HepG2 (cell line): ENCODE results near the gene ZSWIM6. TPM values are rescaled to one million over a fixed set of nuclear protein-coding genes. Genes with fewer than 3 reads are reported as not detected.

Experiments used
- ATAC-seq: fragments of 200-7000 bp; cut with Tn5 transposase; 3 replicates; pipeline ENCODE4 v1.9.1; 2020; ENCODE audit warnings: mild to moderate bottlenecking, moderate library complexity
- BruUV-seq: library from RNA; stranded (reverse); fragments of 400-500 nt; replicated peaks from 2 replicates; lab custom pipeline; 2021; lab: Mats Ljungman, UMichigan
- CTCF ChIA-PET: fragments of 300-600 bp; formaldehyde crosslinking; extraction: SDS; loops from one replicate; lab custom pipeline; 2021; ENCODE audit warnings: low total read pairs, inconsistent platforms, low intra/inter-chr PET ratio; lab: Yijun Ruan, JAX
- POLR2A ChIA-PET: fragments of 350-600 bp; sonication (Branson Sonifier 250); formaldehyde crosslinking; loops from one replicate; lab custom pipeline; 2020; ENCODE audit warnings: antibody characterized with exemption, inconsistent platforms; lab: Yijun Ruan, JAX
- DNase-seq: peaks from one replicate; pipeline ENCODE4 v3.0.0-alpha.2; 2015; ENCODE audit warnings: low spot score
- FAIRE-seq: peaks from 3 replicates; lab custom pipeline; 2011; peaks lifted over from hg19 to GRCh38; lab: Jason Lieb, UNC
- H2AFZ ChIP-seq: one replicate; pipeline ENCODE4 v1.6.1; 2011; ENCODE audit warnings: low read length, inconsistent platforms
- H3K27ac ChIP-seq: fragments of 300-600 bp; 3 replicates; pipeline ENCODE4 v1.8.0; 2011; ENCODE audit warnings: mixed run types, mild to moderate bottlenecking, mixed read lengths, low read length, inconsistent platforms; ENCODE audit not compliant: insufficient read depth; ENCODE audit errors: extremely low read length
- H3K27me3 ChIP-seq, 2 experiments: fragments of 200-600 bp in 1 of 2; 2 replicates in 1 of 2; 3 replicates in 1 of 2; pipeline versions ENCODE4 v1.6.0 to v1.8.0; 2011; ENCODE audit warnings: low read length in 2 of 2, mild to moderate bottlenecking in 2 of 2, moderate library complexity in 2 of 2, inconsistent platforms in 1 of 2; ENCODE audit not compliant: insufficient read depth in 2 of 2, control insufficient read depth in 1 of 2
- H3K36me3 ChIP-seq, 2 experiments: fragments of 200-600 bp in 1 of 2; replicated peaks in 1 of 2; 2 replicates in 1 of 2; 3 replicates in 1 of 2; pipeline versions ENCODE4 v1.5.1 to v1.8.0; 2011; ENCODE audit warnings: low read length in 2 of 2, inconsistent platforms in 1 of 2; ENCODE audit not compliant: insufficient read depth in 2 of 2, control insufficient read depth in 1 of 2
- H3K4me1 ChIP-seq: 2 replicates; pipeline ENCODE4 v1.5.1; 2012; ENCODE audit warnings: low read length, inconsistent platforms; ENCODE audit not compliant: insufficient read depth
- H3K4me2 ChIP-seq: 2 replicates; pipeline ENCODE4 v1.6.0; 2011; ENCODE audit warnings: low read depth, low read length, inconsistent platforms
- H3K4me3 ChIP-seq, 3 experiments: fragments of 200-600 bp in 1 of 3; sonication (generic), shearing (Covaris generic) in 1 of 3; replicated peaks in 1 of 3; 2 replicates each; pipeline ENCODE4 v1.5.1; 2011 to 2016; ENCODE audit warnings: low read length in 3 of 3, inconsistent platforms in 2 of 3, low read depth in 2 of 3, mild to moderate bottlenecking in 2 of 3, control low read depth in 1 of 3, mixed read lengths in 1 of 3; ENCODE audit not compliant: insufficient read depth in 1 of 3
- H3K79me2 ChIP-seq: one replicate; pipeline ENCODE4 v1.6.1; 2011; ENCODE audit warnings: low read length, inconsistent platforms; ENCODE audit not compliant: insufficient read depth
- H3K9ac ChIP-seq: 2 replicates; pipeline ENCODE4 v1.6.0; 2011; ENCODE audit warnings: mild to moderate bottlenecking, low read depth, low read length, inconsistent platforms; ENCODE audit not compliant: insufficient read depth
- H3K9me3 ChIP-seq: 2 replicates; pipeline ENCODE4 v1.5.1; 2012; ENCODE audit warnings: mild to moderate bottlenecking, low read length
- H4K20me1 ChIP-seq: 2 replicates; pipeline ENCODE4 v1.6.0; 2011; ENCODE audit warnings: inconsistent platforms, mild to moderate bottlenecking, low read length, moderate library complexity; ENCODE audit not compliant: insufficient read depth
- GLMP ChIP-seq: sonication (generic); formaldehyde crosslinking; IDR thresholded peaks from 2 replicates; pipeline ENCODE4 v1.9.0; 2021; ENCODE audit warnings: missing genetic modification reagents, mild to moderate bottlenecking, borderline replicate concordance
- GRHL1 ChIP-seq: sonication (generic); formaldehyde crosslinking; conservative IDR thresholded peaks from 2 replicates; pipeline ENCODE4 v1.8.0; 2022; ENCODE audit warnings: missing genetic modification reagents
- HMG20B ChIP-seq: conservative IDR thresholded peaks from 2 replicates; pipeline ENCODE4 v1.6.1; 2016; ENCODE audit warnings: missing genetic modification reagents, missing compliant biosample characterization
- KDM5A ChIP-seq: fragments of 200-600 bp; sonication (generic); IDR thresholded peaks from 2 replicates; pipeline ENCODE4 v1.7.0; 2018; ENCODE audit warnings: antibody characterized with exemption, mild to moderate bottlenecking, low read length, borderline replicate concordance
- KLF11 ChIP-seq: IDR thresholded peaks from 2 replicates; pipeline ENCODE4 v1.6.1; 2016; ENCODE audit warnings: missing compliant biosample characterization
- MAZ ChIP-seq, 2 experiments: sonication (generic) in 1 of 2; formaldehyde crosslinking in 1 of 2; IDR thresholded peaks; 2 replicates each; pipeline versions ENCODE4 v1.5.0 to v1.6.1; 2012 to 2020; ENCODE audit warnings: low read depth in 2 of 2, mild to moderate bottlenecking in 2 of 2, borderline replicate concordance in 1 of 2, improper control_type of control experiment in 1 of 2, low read length in 1 of 2, missing genetic modification reagents in 1 of 2, moderate library complexity in 1 of 2
- NFAT5 ChIP-seq: sonication (generic); formaldehyde crosslinking; IDR thresholded peaks from 2 replicates; pipeline ENCODE4 v1.4.0; 2020; ENCODE audit warnings: missing genetic modification reagents
- TBP ChIP-seq: sonication (generic); formaldehyde crosslinking; IDR thresholded peaks from 2 replicates; pipeline ENCODE4 v1.5.0; 2020; ENCODE audit warnings: missing genetic modification reagents
- ZNF354B ChIP-seq: sonication (generic); formaldehyde crosslinking; IDR thresholded peaks from 2 replicates; pipeline ENCODE4 v1.8.0; 2022; ENCODE audit warnings: mild to moderate bottlenecking, missing genetic modification reagents
- ZNF780A ChIP-seq: sonication (generic); formaldehyde crosslinking; IDR thresholded peaks from 2 replicates; pipeline ENCODE4 v1.8.0; 2022; ENCODE audit warnings: mild to moderate bottlenecking, missing genetic modification reagents, moderate library complexity
- ZSCAN22 ChIP-seq: sonication (generic); formaldehyde crosslinking; IDR thresholded peaks from 2 replicates; pipeline ENCODE4 v1.4.0; 2020; ENCODE audit warnings: mild to moderate bottlenecking, missing genetic modification reagents
- WGBS: methylation state at CpG from one replicate; pipeline ENCODE4 v1.1.6; 2017; ENCODE audit warnings: low lambda C conversion rate; 5-methylcytosine and 5-hydroxymethylcytosine counted together
- in situ Hi-C: cut with HindIII; loops from 2 replicates; pipeline ENCODE4 v1.10.0; 2017; ENCODE audit warnings: low pct_unique_long_range_greater_than_20kb; ENCODE audit not compliant: extremely low pct_ligation_motif_present
- intact Hi-C: fragments of 100-400 bp; cut with micrococcal nuclease; formaldehyde crosslinking; loops from one replicate; pipeline ENCODE4 v1.10.0; 2022; ENCODE audit not compliant: unreplicated experiment
- polyA plus RNA-seq, 8 experiments: library from polyadenylated mRNA; depleted of rRNA in 3 of 8; stranded (reverse) in 7 of 8; unstranded in 1 of 8; fragments of >200 nt; fragmentation: Illumina TruSeq in 4 of 8; extraction: Trizol in 4 of 8; gene quantifications; 2 replicates each; pipeline versions ENCODE4 v1.2.1 to v1.2.3, GENCODE V29; 2011 to 2016; ENCODE audit warnings: low read depth in 4 of 8, missing spikeins in 1 of 8, mixed read lengths in 1 of 8; ENCODE audit not compliant: insufficient read depth in 1 of 8
- total RNA-seq, 5 experiments: library from RNA; depleted of rRNA; stranded (reverse); fragments of >200 nt; fragmentation: Illumina TruSeq; extraction: Trizol; gene quantifications; 2 replicates each; pipeline ENCODE4 v1.2.3, GENCODE V29; 2016; ENCODE audit warnings: low read depth in 1 of 5
- TF ChIP-seq, protein P1 (sequence below): sonication (generic); formaldehyde crosslinking; IDR thresholded peaks from 2 replicates; pipeline ENCODE4 v1.5.0; 2020; ENCODE audit warnings: mild to moderate bottlenecking, missing genetic modification reagents

The ZSWIM6 gene
- total and polyA plus RNA-seq, 2 of the 13 experiments (the other 11 are each of a cell fraction or from before 2014, with no cell fraction given), result 0.82 to 1.9 TPM

- POLR2A ChIA-PET, result no interaction called here
- H3K4me2 ChIP-seq, result no peak overlapping the region
- H4K20me1 ChIP-seq, result no peaks in the 10 kb centered on the region
- no peak overlapping the region for H3K4me3 ChIP-seq
- no TSS peak for BruUV-seq
- H3K27ac ChIP-seq, result no peak overlapping the region
- no peak for ATAC-seq
- no peaks in the 10 kb centered on the region for H3K9me3 ChIP-seq
- H2AFZ ChIP-seq, result no peak overlapping the region
- H3K79me2 ChIP-seq, result no peaks in the 10 kb centered on the region
- in situ Hi-C loops (no loop called here), intact Hi-C loops (no loop called here)
- H3K4me1 ChIP-seq, result no peaks in the 10 kb centered on the region
- CTCF ChIA-PET, result no interaction called here
- WGBS, result 50% methylated on average over 1 of the region's 1 CpG
- FAIRE-seq, result no peak
- TF ChIP-seq KDM5A, result no peak
- no peak for TF ChIP-seq TBP
- no peak for TF ChIP-seq MAZ (IDR thresholded peaks at IDR 0.05; ENCODE audit: borderline replicate concordance, low read depth, low read length)
- no peak for TF ChIP-seq MAZ (CRISPR knock-in tag; IDR thresholded peaks at IDR 0.05; ENCODE audit: low read depth)
- no peak for TF ChIP-seq NFAT5 (CRISPR knock-in tag)
- no peak for TF ChIP-seq ZSCAN22 (CRISPR knock-in tag)
- TF ChIP-seq, protein P1, sequence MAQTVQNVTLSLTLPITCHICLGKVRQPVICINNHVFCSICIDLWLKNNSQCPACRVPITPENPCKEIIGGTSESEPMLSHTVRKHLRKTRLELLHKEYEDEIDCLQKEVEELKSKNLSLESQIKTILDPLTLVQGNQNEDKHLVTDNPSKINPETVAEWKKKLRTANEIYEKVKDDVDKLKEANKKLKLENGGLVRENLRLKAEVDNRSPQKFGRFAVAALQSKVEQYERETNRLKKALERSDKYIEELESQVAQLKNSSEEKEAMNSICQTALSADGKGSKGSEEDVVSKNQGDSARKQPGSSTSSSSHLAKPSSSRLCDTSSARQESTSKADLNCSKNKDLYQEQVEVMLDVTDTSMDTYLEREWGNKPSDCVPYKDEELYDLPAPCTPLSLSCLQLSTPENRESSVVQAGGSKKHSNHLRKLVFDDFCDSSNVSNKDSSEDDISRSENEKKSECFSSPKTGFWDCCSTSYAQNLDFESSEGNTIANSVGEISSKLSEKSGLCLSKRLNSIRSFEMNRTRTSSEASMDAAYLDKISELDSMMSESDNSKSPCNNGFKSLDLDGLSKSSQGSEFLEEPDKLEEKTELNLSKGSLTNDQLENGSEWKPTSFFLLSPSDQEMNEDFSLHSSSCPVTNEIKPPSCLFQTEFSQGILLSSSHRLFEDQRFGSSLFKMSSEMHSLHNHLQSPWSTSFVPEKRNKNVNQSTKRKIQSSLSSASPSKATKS (CRISPR knock-in tag), result no peak
- no peak for TF ChIP-seq KLF11 (CRISPR knock-in tag)
- no peak for TF ChIP-seq GRHL1 (CRISPR knock-in tag)
- TF ChIP-seq GLMP (CRISPR knock-in tag), result no peak
- no peak for TF ChIP-seq ZNF780A
- no peak for TF ChIP-seq HMG20B (CRISPR knock-in tag)
- TF ChIP-seq ZNF354B (CRISPR knock-in tag), result no peak
- no peak for DNase-seq
- H3K9ac ChIP-seq, result no peak overlapping the region
- no peaks in the 10 kb centered on the region for H3K36me3 ChIP-seq
- H3K27me3 ChIP-seq, result no peaks in the 10 kb centered on the region
These were observed 97.8 kb downstream of the ZSWIM6 start for GRCh38 chr5:61429906-61430305.
